ENCODE results near the gene METTL16.
A peak's percentile ranks its signal among the peaks of the same experiment; 100 is the strongest.

Gene METTL16

GRCh38 chr17:2393954-2394749, 117.5 kb downstream of the METTL16 start:
- DNase-seq = peak in 1 of 2 experiments; percentile 51

GRCh38 chr17:2393174-2393953, 118.3 kb downstream of the METTL16 start:
- peak; percentile 89 to 93 for DNase-seq

GRCh38 chr17:2392252-2393173, 119.2 kb downstream of the METTL16 start:
- peak; percentile 98 to 99 for DNase-seq

- DNase-seq = no peak
These were observed 120.0 kb downstream of the METTL16 start for GRCh38 chr17:2391597-2392251.

- no peak for DNase-seq
These were observed 121.4 kb downstream of the METTL16 start for GRCh38 chr17:2390199-2390836.

GRCh38 chr17:2388683-2389055, 123.0 kb downstream of the METTL16 start:
- no peak for DNase-seq

GRCh38 chr17:2388020-2388682, 123.5 kb downstream of the METTL16 start:
- no peak for DNase-seq

- no peak for DNase-seq
These were observed 124.3 kb downstream of the METTL16 start for GRCh38 chr17:2387086-2388019.

GRCh38 chr17:2386400-2387085, 125.1 kb downstream of the METTL16 start:
- no peak for DNase-seq

- DNase-seq = no peak
These were observed 126.2 kb downstream of the METTL16 start for GRCh38 chr17:2385240-2386210.

GRCh38 chr17:2384439-2385127, 127.1 kb downstream of the METTL16 start:
- DNase-seq = no peak

GRCh38 chr17:2383628-2384167, 128.0 kb downstream of the METTL16 start:
- no peak for DNase-seq

- DNase-seq = no peak
These were observed 130.6 kb downstream of the METTL16 start for GRCh38 chr17:2380950-2381649.

GRCh38 chr17:2380226-2380922, 131.3 kb downstream of the METTL16 start:
- no peak for DNase-seq

GRCh38 chr17:2379489-2380225, 132.0 kb downstream of the METTL16 start:
- no peak for DNase-seq
